PC-9 (cell line): ENCODE results near the gene SCRN1. TPM values are rescaled to one million over a fixed set of nuclear protein-coding genes. Genes with fewer than 3 reads are reported as not detected.
"Not testable (repeated sequence)": the region's sequence is repeated elsewhere in the genome, so short reads cannot be mapped to it uniquely, and the experiment has no call there.

Experiments used
- BruUV-seq: library from RNA; stranded (reverse); fragments of 400-500 nt; replicated peaks from 2 replicates; lab custom pipeline; 2021; lab: Mats Ljungman, UMichigan
- CTCF ChIA-PET: fragments of 300-600 bp; sonication (Branson Sonifier 250); formaldehyde crosslinking; loops from one replicate; lab custom pipeline; 2022; ENCODE audit warnings: antibody characterized with exemption; lab: Charles Lee
- POLR2A ChIA-PET: fragments of 300-600 bp; sonication (Branson Sonifier 250); formaldehyde crosslinking; loops from one replicate; lab custom pipeline; 2022; ENCODE audit warnings: antibody characterized with exemption; ENCODE audit not compliant: unreplicated experiment; lab: Charles Lee
- DNase-seq, 2 experiments: peaks; one replicate each; pipeline versions ENCODE4 v3.0.0 to v3.0.0-alpha.2; 2015 to 2022; ENCODE audit warnings: mixed read lengths in 1 of 2
- H2AFZ ChIP-seq: fragments of 200-600 bp; sonication (generic); 2 replicates; pipeline ENCODE4 v1.8.1; 2017; ENCODE audit warnings: antibody characterized with exemption
- H3F3A ChIP-seq: fragments of 200-600 bp; sonication (generic); 2 replicates; pipeline ENCODE4 v1.8.1; 2017; ENCODE audit warnings: antibody characterized with exemption, mild to moderate bottlenecking, low read depth; ENCODE audit not compliant: insufficient read depth
- H3K27ac ChIP-seq: fragments of 200-600 bp; sonication (generic); 2 replicates; pipeline ENCODE4 v1.6.1; 2016; ENCODE audit warnings: mixed run types
- H3K27me3 ChIP-seq: fragments of 200-600 bp; sonication (generic); 2 replicates; pipeline ENCODE4 v1.6.1; 2016; ENCODE audit warnings: low read depth, mixed run types; ENCODE audit not compliant: insufficient read depth
- H3K36me3 ChIP-seq: fragments of 200-600 bp; sonication (generic); 2 replicates; pipeline ENCODE4 v1.6.1; 2016; ENCODE audit warnings: low read depth, mixed run types
- H3K4me1 ChIP-seq: fragments of 200-600 bp; sonication (generic); replicated peaks from 2 replicates; pipeline ENCODE4 v1.6.1; 2016; ENCODE audit warnings: mixed run types; ENCODE audit not compliant: insufficient read depth
- H3K4me2 ChIP-seq: fragments of 200-600 bp; sonication (generic); 2 replicates; pipeline ENCODE4 v1.6.1; 2017; ENCODE audit warnings: mixed run types
- H3K4me3 ChIP-seq: fragments of 200-600 bp; sonication (generic); 2 replicates; pipeline ENCODE4 v1.6.1; 2016; ENCODE audit warnings: mixed run types
- H3K79me2 ChIP-seq: fragments of 200-600 bp; sonication (generic); 2 replicates; pipeline ENCODE4 v1.6.1; 2017; ENCODE audit warnings: low read depth, mixed run types
- H3K9me2 ChIP-seq: fragments of 200-600 bp; sonication (generic); 2 replicates; pipeline ENCODE4 v1.8.1; 2017; ENCODE audit warnings: mild to moderate bottlenecking; ENCODE audit not compliant: insufficient read depth
- H3K9me3 ChIP-seq: fragments of 200-600 bp; sonication (generic); 2 replicates; pipeline ENCODE4 v1.8.1; 2016; ENCODE audit warnings: low read depth; ENCODE audit not compliant: insufficient read depth
- H4K20me1 ChIP-seq: fragments of 200-600 bp; sonication (generic); 2 replicates; pipeline ENCODE4 v1.8.1; 2017; ENCODE audit not compliant: insufficient read depth
- CTCF ChIP-seq: fragments of 200-600 bp; sonication (generic); conservative IDR thresholded peaks from 2 replicates; pipeline ENCODE4 v1.6.1; 2017; ENCODE audit warnings: mixed run types, antibody characterized with exemption, mild to moderate bottlenecking, moderate library complexity
- EZH2 ChIP-seq: fragments of 200-600 bp; sonication (generic); IDR thresholded peaks from 2 replicates; pipeline ENCODE4 v1.8.0; 2017; ENCODE audit warnings: antibody characterized with exemption, low read depth
- intact Hi-C: fragments of 100-400 bp; cut with micrococcal nuclease; formaldehyde crosslinking; loops from one replicate; pipeline ENCODE4 v1.10.0; 2022; ENCODE audit not compliant: unreplicated experiment
- total RNA-seq: library from RNA; stranded (reverse); gene quantifications from 2 replicates; pipeline ENCODE4 v1.2.3, GENCODE V29; 2021

Gene SCRN1
- total RNA-seq, 1 experiment from 2014 or later, result 94.4 TPM

GRCh38 chr7:29893351-29893965, 96.1 kb downstream of the SCRN1 start:
- Histone ChIP-seq H3K4me1 (no peaks in the 10 kb centered on the region), H3K36me3 (no peaks in the 10 kb centered on the region), H3K27ac (no peak overlapping the region), H3K9me2 (no peaks in the 10 kb centered on the region), H4K20me1 (no peaks in the 10 kb centered on the region), H3F3A (no peaks in the 10 kb centered on the region), H3K27me3 (no peaks in the 10 kb centered on the region), H3K4me3 (no peak overlapping the region), H2AFZ (no peak overlapping the region), H3K4me2 (no peak overlapping the region), H3K9me3 (no peaks in the 10 kb centered on the region), H3K79me2 (no peaks in the 10 kb centered on the region)
- no peak for DNase-seq
- ChIA-PET CTCF (no interaction called here), POLR2A (no interaction called here)
- no peak for TF ChIP-seq CTCF
- TF ChIP-seq EZH2, result no peak
- intact Hi-C loops, result no loop called here
- no TSS peak for BruUV-seq

- Histone ChIP-seq H3K27ac (no peak overlapping the region), H3K4me3 (no peak overlapping the region), H3K4me2 (no peak overlapping the region), H2AFZ (no peak overlapping the region), H3K9me2 (no peaks in the 10 kb centered on the region), H3F3A (no peaks in the 10 kb centered on the region), H3K27me3 (no peaks in the 10 kb centered on the region), H3K79me2 (no peaks in the 10 kb centered on the region), H3K9me3 (no peaks in the 10 kb centered on the region), H4K20me1 (no peaks in the 10 kb centered on the region), H3K4me1 (no peaks in the 10 kb centered on the region), H3K36me3 (no peaks in the 10 kb centered on the region)
- intact Hi-C loops, result no loop called here
- POLR2A ChIA-PET, result no interaction called here
- CTCF ChIA-PET, result no interaction called here
- no peak for TF ChIP-seq EZH2
- BruUV-seq, result no TSS peak
- DNase-seq, result no peak
Measured at GRCh38 chr7:29892231-29892630, 97.4 kb downstream of the SCRN1 start.

GRCh38 chr7:29891766-29892165, 97.8 kb downstream of the SCRN1 start:
- no peak overlapping the region for H2AFZ ChIP-seq
- no peak for DNase-seq

GRCh38 chr7:29890786-29891185, 98.8 kb downstream of the SCRN1 start:
- H3K36me3 ChIP-seq, H3K27me3 ChIP-seq, POLR2A ChIA-PET, CTCF ChIA-PET, H4K20me1 ChIP-seq, H3K27ac ChIP-seq, H3F3A ChIP-seq, H3K4me2 ChIP-seq, H3K79me2 ChIP-seq, intact Hi-C loops, H3K4me3 ChIP-seq, H3K9me3 ChIP-seq, BruUV-seq, DNase-seq, H2AFZ ChIP-seq, H3K9me2 ChIP-seq, H3K4me1 ChIP-seq: not testable (repeated sequence)

More at GRCh38 chr7:29891766-29892165, 97.8 kb downstream of the SCRN1 start:
- Histone ChIP-seq H3K4me2 (no peak overlapping the region), H4K20me1 (no peaks in the 10 kb centered on the region), H3K27ac (no peak overlapping the region), H3K27me3 (no peaks in the 10 kb centered on the region), H3K4me3 (no peak overlapping the region), H3K9me3 (no peaks in the 10 kb centered on the region), H3K9me2 (no peaks in the 10 kb centered on the region), H3K79me2 (no peaks in the 10 kb centered on the region), H3K4me1 (no peaks in the 10 kb centered on the region), H3K36me3 (no peaks in the 10 kb centered on the region), H3F3A (no peaks in the 10 kb centered on the region)
- BruUV-seq, result no TSS peak
- ChIA-PET CTCF (no interaction called here), POLR2A (no interaction called here)
- intact Hi-C loops, result no loop called here
- TF ChIP-seq CTCF, result no peak
- TF ChIP-seq EZH2, result no peak
